Activated T-cell treated with anti-CD3 and anti-CD28 coated beads, Interleukin-2, amount 50 U/mL, for 48 hours (primary cell): ENCODE data around the gene PPP2R2D.
"Not testable (repeated sequence)": the region's sequence is repeated elsewhere in the genome, so short reads cannot be mapped to it uniquely, and the experiment has no call there.

Source experiments
- DNase-seq, 2 experiments: peaks; one replicate each; pipeline ENCODE4 v3.0.0-alpha.2; 2020

PPP2R2D gene

GRCh38 chr10:131869344-131869743 lies 31.5 kb upstream of the PPP2R2D start:
- DNase-seq: no peak

- DNase-seq: no peak
Measured at GRCh38 chr10:131870411-131870810, 30.4 kb upstream of the PPP2R2D start.

- DNase-seq: no peak
Measured at GRCh38 chr10:131870831-131871672, 29.8 kb upstream of the PPP2R2D start.

GRCh38 chr10:131871673-131872005 lies 29.2 kb upstream of the PPP2R2D start:
- no peak for DNase-seq

GRCh38 chr10:131872011-131872826 lies 28.6 kb upstream of the PPP2R2D start:
- no peak for DNase-seq

GRCh38 chr10:131872827-131873375 lies 27.9 kb upstream of the PPP2R2D start:
- no peak for DNase-seq

GRCh38 chr10:131874991-131875451 lies 25.8 kb upstream of the PPP2R2D start:
- peak; percentile 81 to 82 for DNase-seq

GRCh38 chr10:131875501-131875900 lies 25.3 kb upstream of the PPP2R2D start:
- no peak for DNase-seq

GRCh38 chr10:131876017-131876416 lies 24.8 kb upstream of the PPP2R2D start:
- no peak for DNase-seq

GRCh38 chr10:131876508-131876907 lies 24.3 kb upstream of the PPP2R2D start:
- no peak for DNase-seq

- no peak for DNase-seq
Measured at GRCh38 chr10:131880016-131880590, 20.7 kb upstream of the PPP2R2D start.

GRCh38 chr10:131881104-131881880 lies 19.5 kb upstream of the PPP2R2D start:
- no peak for DNase-seq

- DNase-seq: no peak
Measured at GRCh38 chr10:131882151-131882550, 18.7 kb upstream of the PPP2R2D start.

GRCh38 chr10:131882590-131883451 lies 18.0 kb upstream of the PPP2R2D start:
- no peak for DNase-seq

- DNase-seq: not testable (repeated sequence)
Measured at GRCh38 chr10:131883621-131884393, 17.0 kb upstream of the PPP2R2D start.

GRCh38 chr10:131885391-131886165 lies 15.2 kb upstream of the PPP2R2D start:
- peak; percentile 91 for DNase-seq

- no peak for DNase-seq
Measured at GRCh38 chr10:131886237-131886636, 14.6 kb upstream of the PPP2R2D start.

GRCh38 chr10:131888186-131888604 lies 12.6 kb upstream of the PPP2R2D start:
- no peak for DNase-seq

GRCh38 chr10:131889755-131890154 lies 11.1 kb upstream of the PPP2R2D start:
- DNase-seq: no peak
